Ascending aorta (tissue), 2 donors: Measurements from ENCODE around the gene TPSAB1. TPM values are rescaled to one million over a fixed set of nuclear protein-coding genes. Genes with fewer than 3 reads are reported as not detected.
"Not testable (repeated sequence)": the region's sequence is repeated elsewhere in the genome, so short reads cannot be mapped to it uniquely, and the experiment has no call there.

Experiments used
- DNase-seq, 2 donors: peaks; one replicate each; pipeline ENCODE4 v3.0.0-alpha.2; 2019; ENCODE audit warnings: low spot score in 2 of 2
- H3K27ac ChIP-seq, 2 donors: fragments of 200-600 bp; sonication (generic); one replicate each; pipeline ENCODE4 v1.5.1; 2016 to 2017; ENCODE audit warnings: mild to moderate bottlenecking in 1 of 2
- H3K27me3 ChIP-seq: fragments of 200-600 bp; sonication (generic); one replicate; pipeline ENCODE4 v1.5.1; 2017
- H3K36me3 ChIP-seq, 2 donors: fragments of 200-600 bp; sonication (generic); one replicate each; pipeline ENCODE4 v1.5.1; 2016
- H3K4me1 ChIP-seq, 2 donors: fragments of 200-600 bp; sonication (generic); one replicate each; pipeline ENCODE4 v1.5.1; 2016 to 2017; ENCODE audit warnings: mild to moderate bottlenecking in 1 of 2
- H3K4me3 ChIP-seq, 2 donors: fragments of 200-600 bp; sonication (generic); one replicate each; pipeline ENCODE4 v1.5.1; 2016 to 2017; ENCODE audit warnings: mild to moderate bottlenecking in 1 of 2
- H3K9me3 ChIP-seq, 2 donors: fragments of 200-600 bp; sonication (generic); one replicate each; pipeline ENCODE4 v1.5.1; 2016
- intact Hi-C: fragments of 100-400 bp; cut with DNase I; formaldehyde crosslinking; loops from one replicate; pipeline ENCODE4 v1.15.1; 2023
- total RNA-seq: library from RNA; depleted of rRNA; stranded (reverse); fragments of >200 nt; gene quantifications from one replicate; pipeline ENCODE4 v1.1.0, GENCODE V29; 2016
- TF ChIP-seq, protein P1 (sequence below), 3 experiments: fragments of 200-600 bp in 2 of 3; fragments of 450-650 bp in 1 of 3; sonication (generic) in 2 of 3; IDR thresholded peaks; one replicate each; pipeline ENCODE4 v1.5.1; 2016 to 2019; ENCODE audit warnings: antibody characterized with exemption in 3 of 3, mild to moderate bottlenecking in 1 of 3, moderate library complexity in 1 of 3

Gene TPSAB1
- total RNA-seq, 1 donor from 2014 or later, result 6.7 TPM

GRCh38 chr16:1265090-1265630 is 24.7 kb downstream of the TPSAB1 start:
- intact Hi-C loops, result loop anchor here (10.0 kb wide), 1 partner anchor 50 kb away; no protein-coding TSS in a partner anchor
- TF ChIP-seq, protein P1, sequence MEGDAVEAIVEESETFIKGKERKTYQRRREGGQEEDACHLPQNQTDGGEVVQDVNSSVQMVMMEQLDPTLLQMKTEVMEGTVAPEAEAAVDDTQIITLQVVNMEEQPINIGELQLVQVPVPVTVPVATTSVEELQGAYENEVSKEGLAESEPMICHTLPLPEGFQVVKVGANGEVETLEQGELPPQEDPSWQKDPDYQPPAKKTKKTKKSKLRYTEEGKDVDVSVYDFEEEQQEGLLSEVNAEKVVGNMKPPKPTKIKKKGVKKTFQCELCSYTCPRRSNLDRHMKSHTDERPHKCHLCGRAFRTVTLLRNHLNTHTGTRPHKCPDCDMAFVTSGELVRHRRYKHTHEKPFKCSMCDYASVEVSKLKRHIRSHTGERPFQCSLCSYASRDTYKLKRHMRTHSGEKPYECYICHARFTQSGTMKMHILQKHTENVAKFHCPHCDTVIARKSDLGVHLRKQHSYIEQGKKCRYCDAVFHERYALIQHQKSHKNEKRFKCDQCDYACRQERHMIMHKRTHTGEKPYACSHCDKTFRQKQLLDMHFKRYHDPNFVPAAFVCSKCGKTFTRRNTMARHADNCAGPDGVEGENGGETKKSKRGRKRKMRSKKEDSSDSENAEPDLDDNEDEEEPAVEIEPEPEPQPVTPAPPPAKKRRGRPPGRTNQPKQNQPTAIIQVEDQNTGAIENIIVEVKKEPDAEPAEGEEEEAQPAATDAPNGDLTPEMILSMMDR (IDR thresholded peaks at IDR 0.05), result no peak
- no peaks in the 10 kb centered on the region for H3K9me3 ChIP-seq

DNA sequence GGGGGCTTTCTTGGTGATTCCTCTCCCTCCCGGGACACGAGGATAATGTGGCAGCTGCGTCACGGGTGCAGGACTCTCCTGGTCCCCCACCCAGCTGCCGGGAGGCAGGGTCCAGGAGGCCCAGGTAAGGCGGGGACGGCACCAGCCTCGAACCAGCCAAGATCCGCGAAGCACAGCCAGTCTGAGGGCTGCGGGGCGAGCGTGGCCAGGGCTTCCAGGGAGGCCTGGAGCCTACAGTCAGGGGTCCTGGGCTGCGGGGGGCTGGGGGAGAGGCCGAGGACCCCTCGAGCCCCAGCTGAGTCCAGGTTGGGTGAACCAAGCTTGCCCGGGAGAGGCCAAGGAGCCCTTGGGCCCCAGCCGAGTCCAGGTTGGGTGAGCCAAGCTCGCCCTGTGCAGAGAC is 25.3 kb downstream of the TPSAB1 start:
- no peak for DNase-seq
- no peaks in the 10 kb centered on the region for H3K27me3 ChIP-seq
- no peaks in the 10 kb centered on the region for H3K36me3 ChIP-seq
- H3K4me3 ChIP-seq, result no peak overlapping the region
- H3K4me1 ChIP-seq, result no peaks in the 10 kb centered on the region
- intact Hi-C loops, result loop anchor here (10.0 kb wide), 1 partner anchor 51 kb away; no protein-coding TSS in a partner anchor
- no peaks in the 10 kb centered on the region for H3K9me3 ChIP-seq
- TF ChIP-seq, protein P1 (IDR thresholded peaks at IDR 0.05), result no peak
- no peak overlapping the region for H3K27ac ChIP-seq

More at GRCh38 chr16:1265090-1265630, 24.7 kb downstream of the TPSAB1 start:
- H3K4me3 ChIP-seq, result no peak overlapping the region
- H3K27ac ChIP-seq, result no peak overlapping the region
- no peaks in the 10 kb centered on the region for H3K36me3 ChIP-seq
- no peak for DNase-seq
- no peaks in the 10 kb centered on the region for H3K4me1 ChIP-seq
- H3K27me3 ChIP-seq, result no peaks in the 10 kb centered on the region

GRCh38 chr16:1269418-1269817 is 28.9 kb downstream of the TPSAB1 start:
- H3K4me1 ChIP-seq, DNase-seq, H3K4me3 ChIP-seq, H3K27me3 ChIP-seq, H3K36me3 ChIP-seq, H3K9me3 ChIP-seq, H3K27ac ChIP-seq: not testable (repeated sequence)
- intact Hi-C loops, result loop anchor here (10.0 kb wide), 1 partner anchor 55 kb away; no protein-coding TSS in a partner anchor

DNA sequence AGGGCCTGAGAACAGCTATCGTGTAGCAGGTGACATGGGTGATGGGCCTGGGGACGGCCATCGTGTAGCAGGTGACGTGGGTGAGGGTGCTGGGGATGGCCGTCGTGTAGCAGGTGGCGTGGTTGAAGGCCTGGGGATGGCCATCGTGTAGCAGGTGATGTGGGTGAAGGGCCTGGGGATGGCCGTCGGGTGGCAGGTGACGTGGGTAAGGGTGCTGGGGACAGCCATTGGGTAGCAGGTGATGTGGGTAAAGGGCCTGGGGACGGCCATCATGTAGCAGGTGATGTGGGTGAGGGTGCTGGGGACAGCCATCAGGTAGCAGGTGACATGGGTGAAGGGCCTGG is 30.8 kb downstream of the TPSAB1 start:
- TF ChIP-seq, protein P1 (IDR thresholded peaks at IDR 0.05), result no peak

GRCh38 chr16:1271724-1272413 is 31.4 kb downstream of the TPSAB1 start:
- DNase-seq, H3K27ac ChIP-seq, H3K4me3 ChIP-seq: not testable (repeated sequence)

More for the DNA sequence above, 30.8 kb downstream of the TPSAB1 start:
- intact Hi-C loops, result no loop called here
- DNase-seq, result no peak
- Histone ChIP-seq H3K36me3 (no peaks in the 10 kb centered on the region), H3K4me1 (no peaks in the 10 kb centered on the region), H3K27me3 (no peaks in the 10 kb centered on the region), H3K27ac (no peak overlapping the region), H3K9me3 (no peaks in the 10 kb centered on the region), H3K4me3 (no peak overlapping the region)

GRCh38 chr16:1272453-1273198 is 32.1 kb downstream of the TPSAB1 start:
- Histone ChIP-seq H3K36me3 (no peaks in the 10 kb centered on the region), H3K27me3 (no peaks in the 10 kb centered on the region), H3K9me3 (no peaks in the 10 kb centered on the region), H3K4me3 (no peak overlapping the region), H3K4me1 (no peaks in the 10 kb centered on the region), H3K27ac (no peak overlapping the region)
- TF ChIP-seq, protein P1 (IDR thresholded peaks at IDR 0.05), result no peak
- no peak for DNase-seq
- intact Hi-C loops, result no loop called here

More at GRCh38 chr16:1271724-1272413, 31.4 kb downstream of the TPSAB1 start:
- intact Hi-C loops, H3K36me3 ChIP-seq, H3K27me3 ChIP-seq, H3K9me3 ChIP-seq, H3K4me1 ChIP-seq: not testable (repeated sequence)
